Central memory CD8-positive, alpha-beta T cell (primary cell): ENCODE data around the gene ZNF346.
A peak's percentile ranks its signal among the peaks of the same experiment; 100 is the strongest.
"Not testable (repeated sequence)": the region's sequence is repeated elsewhere in the genome, so short reads cannot be mapped to it uniquely, and the experiment has no call there.

Experiments used
- ATAC-seq: fragments of 150-1000 bp; cut with Tn5 transposase; replicated peaks from 2 replicates; pipeline ENCODE4 v1.10.0; 2022; ENCODE audit warnings: mild to moderate bottlenecking, moderate FRiP score, moderate number of reproducible peaks; ENCODE audit not compliant: poor library complexity, severe bottlenecking; ENCODE audit errors: extremely low read depth
- DNase-seq, 2 donors: peaks; one replicate each; pipeline ENCODE4 v3.0.0; 2021; ENCODE audit warnings: low spot score in 2 of 2
- H3K27ac Mint-ChIP-seq: one replicate; pipeline ENCODE4 v1.8.0; 2022; ENCODE audit warnings: low read depth, mild to moderate bottlenecking, moderate library complexity, mixed read lengths
- H3K27me3 Mint-ChIP-seq: one replicate; pipeline ENCODE4 v1.8.0; 2022; ENCODE audit warnings: mixed read lengths
- H3K36me3 Mint-ChIP-seq: one replicate; pipeline ENCODE4 v1.8.0; 2022; ENCODE audit warnings: mild to moderate bottlenecking, moderate library complexity, mixed read lengths; ENCODE audit not compliant: insufficient read depth
- H3K4me1 Mint-ChIP-seq: one replicate; pipeline ENCODE4 v1.8.0; 2022; ENCODE audit warnings: mixed read lengths
- H3K4me3 Mint-ChIP-seq: one replicate; pipeline ENCODE4 v1.8.0; 2022; ENCODE audit warnings: mild to moderate bottlenecking, moderate library complexity, mixed read lengths
- H3K9me3 Mint-ChIP-seq: one replicate; pipeline ENCODE4 v1.8.0; 2022; ENCODE audit warnings: mixed read lengths

Gene ZNF346

GRCh38 chr5:177022386-177023302 is at the start of gene ZNF346:
ZNF346 (plus strand) TSS chr5:177022696; CDS start chr5:177022739, 43 bp downstream.
- no peaks in the 10 kb centered on the region for H3K9me3 Mint-ChIP-seq
- ATAC-seq = peak; percentile 92

GRCh38 chr5:176979669-176980068 is 42.8 kb upstream of the ZNF346 start:
- Mint-ChIP-seq H3K9me3 (no peaks in the 10 kb centered on the region), H3K36me3 (peaks cover 56% of the 10 kb centered on the region), H3K27me3 (no peaks in the 10 kb centered on the region), H3K4me1 (peaks cover 21% of the 10 kb centered on the region), H3K4me3 (no peak overlapping the region), H3K27ac (peak overlapping the region; percentile 17)
- ATAC-seq = no peak
- DNase-seq = no peak

More at GRCh38 chr5:177022386-177023302, at the start of gene ZNF346:
- no peaks in the 10 kb centered on the region for H3K27me3 Mint-ChIP-seq
- DNase-seq = peak; percentile 83 to 84
- peak within 1 kb of the TSS; percentile 99 for H3K4me3 Mint-ChIP-seq
- peaks cover 29% of the 10 kb centered on the region for H3K36me3 Mint-ChIP-seq
- H3K4me1 Mint-ChIP-seq = peaks cover 40% of the 10 kb centered on the region
- peak within 1 kb of the TSS; percentile 98 for H3K27ac Mint-ChIP-seq

- DNase-seq (no peak), ATAC-seq (no peak)
- H3K9me3 Mint-ChIP-seq = no peaks in the 10 kb centered on the region
- no peaks in the 10 kb centered on the region for H3K27me3 Mint-ChIP-seq
- peaks cover 47% of the 10 kb centered on the region for H3K36me3 Mint-ChIP-seq
- no peak overlapping the region for H3K4me3 Mint-ChIP-seq
- H3K27ac Mint-ChIP-seq = no peak overlapping the region
- H3K4me1 Mint-ChIP-seq = peaks cover 19% of the 10 kb centered on the region
Observed at GRCh38 chr5:176980818-176981217, 41.7 kb upstream of the ZNF346 start.

GRCh38 chr5:176983112-176983511 is 39.4 kb upstream of the ZNF346 start:
- not testable (repeated sequence) for H3K9me3 Mint-ChIP-seq, H3K27ac Mint-ChIP-seq, H3K4me3 Mint-ChIP-seq, H3K27me3 Mint-ChIP-seq, DNase-seq, ATAC-seq
- Mint-ChIP-seq H3K4me1 (peaks cover 24% of the 10 kb centered on the region), H3K36me3 (peaks cover 35% of the 10 kb centered on the region)

GRCh38 chr5:176983593-176983992 is 38.9 kb upstream of the ZNF346 start:
- H3K4me3 Mint-ChIP-seq, ATAC-seq, DNase-seq, H3K9me3 Mint-ChIP-seq, H3K27ac Mint-ChIP-seq, H3K27me3 Mint-ChIP-seq: not testable (repeated sequence)
- peaks cover 29% of the 10 kb centered on the region for H3K4me1 Mint-ChIP-seq
- H3K36me3 Mint-ChIP-seq = peaks cover 35% of the 10 kb centered on the region

- DNase-seq, H3K9me3 Mint-ChIP-seq, H3K4me3 Mint-ChIP-seq, H3K27me3 Mint-ChIP-seq, H3K27ac Mint-ChIP-seq, ATAC-seq: not testable (repeated sequence)
- Mint-ChIP-seq H3K36me3 (peaks cover 31% of the 10 kb centered on the region), H3K4me1 (peaks cover 23% of the 10 kb centered on the region)
Observed at GRCh38 chr5:176984176-176984575, 38.3 kb upstream of the ZNF346 start.

- Mint-ChIP-seq H3K4me1 (peaks cover 22% of the 10 kb centered on the region), H3K27me3 (no peaks in the 10 kb centered on the region), H3K4me3 (no peak overlapping the region), H3K9me3 (no peaks in the 10 kb centered on the region), H3K36me3 (peaks cover 22% of the 10 kb centered on the region), H3K27ac (peak overlapping the region; percentile 86)
- DNase-seq = no peak
- ATAC-seq = peak; percentile 91
Observed at GRCh38 chr5:176985516-176985915, 37.0 kb upstream of the ZNF346 start.

- ATAC-seq = no peak
- peaks cover 16% of the 10 kb centered on the region for H3K36me3 Mint-ChIP-seq
- DNase-seq = no peak
- no peak overlapping the region for H3K4me3 Mint-ChIP-seq
- no peaks in the 10 kb centered on the region for H3K27me3 Mint-ChIP-seq
- no peaks in the 10 kb centered on the region for H3K9me3 Mint-ChIP-seq
- H3K27ac Mint-ChIP-seq = no peak overlapping the region
- H3K4me1 Mint-ChIP-seq = peaks cover 26% of the 10 kb centered on the region
Observed at GRCh38 chr5:176986280-176986679, 36.2 kb upstream of the ZNF346 start.

- H3K27ac Mint-ChIP-seq = no peak overlapping the region
- H3K36me3 Mint-ChIP-seq = peaks cover 8% of the 10 kb centered on the region
- peaks cover 28% of the 10 kb centered on the region for H3K4me1 Mint-ChIP-seq
- ATAC-seq (no peak), DNase-seq (no peak)
- no peak overlapping the region for H3K4me3 Mint-ChIP-seq
- no peaks in the 10 kb centered on the region for H3K9me3 Mint-ChIP-seq
- H3K27me3 Mint-ChIP-seq = no peaks in the 10 kb centered on the region
Observed at GRCh38 chr5:176987583-176987982, 34.9 kb upstream of the ZNF346 start.

GRCh38 chr5:176993081-176993480 is 29.4 kb upstream of the ZNF346 start:
- H3K4me3 Mint-ChIP-seq, H3K27ac Mint-ChIP-seq, H3K9me3 Mint-ChIP-seq, H3K27me3 Mint-ChIP-seq, ATAC-seq, H3K36me3 Mint-ChIP-seq, DNase-seq: not testable (repeated sequence)
- peaks cover 49% of the 10 kb centered on the region for H3K4me1 Mint-ChIP-seq

- H3K4me3 Mint-ChIP-seq = no peak overlapping the region
- no peak for ATAC-seq
Observed at GRCh38 chr5:176994460-176995121, 27.9 kb upstream of the ZNF346 start.

GRCh38 chr5:176995122-176995490 is 27.4 kb upstream of the ZNF346 start:
- DNase-seq (no peak), ATAC-seq (no peak)
- no peak overlapping the region for H3K4me3 Mint-ChIP-seq
- no peaks in the 10 kb centered on the region for H3K27me3 Mint-ChIP-seq
- peaks cover 6% of the 10 kb centered on the region for H3K36me3 Mint-ChIP-seq
- H3K9me3 Mint-ChIP-seq = no peaks in the 10 kb centered on the region
- peaks cover 53% of the 10 kb centered on the region for H3K4me1 Mint-ChIP-seq
- H3K27ac Mint-ChIP-seq = no peak overlapping the region

More at GRCh38 chr5:176994460-176995121, 27.9 kb upstream of the ZNF346 start:
- Mint-ChIP-seq H3K4me1 (peaks cover 48% of the 10 kb centered on the region), H3K9me3 (no peaks in the 10 kb centered on the region), H3K27me3 (no peaks in the 10 kb centered on the region), H3K27ac (no peak overlapping the region), H3K36me3 (peaks cover 5% of the 10 kb centered on the region)
- no peak for DNase-seq
